BLaER1 (cell line): ENCODE data around the gene MYL9.

ENCODE experiments used
- H3K27ac ChIP-seq: shearing (Covaris generic); formaldehyde crosslinking; 2 replicates; pipeline ENCODE4 v1.8.1; 2022
- H3K27me3 ChIP-seq: shearing (Covaris generic); formaldehyde crosslinking; 2 replicates; pipeline ENCODE4 v1.8.1; 2022
- H3K36me3 ChIP-seq: shearing (Covaris generic); formaldehyde crosslinking; 2 replicates; pipeline ENCODE4 v1.8.1; 2022
- H3K4me1 ChIP-seq: shearing (Covaris generic); formaldehyde crosslinking; 2 replicates; pipeline ENCODE4 v1.8.1; 2022
- H3K4me2 ChIP-seq: shearing (Covaris generic); formaldehyde crosslinking; 2 replicates; pipeline ENCODE4 v1.8.1; 2022
- H3K4me3 ChIP-seq: shearing (Covaris generic); formaldehyde crosslinking; 2 replicates; pipeline ENCODE4 v1.8.1; 2022
- H3K9ac ChIP-seq: shearing (Covaris generic); formaldehyde crosslinking; 2 replicates; pipeline ENCODE4 v1.8.1; 2022
- H3K9me3 ChIP-seq: shearing (Covaris generic); formaldehyde crosslinking; 2 replicates; pipeline ENCODE4 v1.8.1; 2022
- H4K20me1 ChIP-seq: shearing (Covaris generic); formaldehyde crosslinking; 2 replicates; pipeline ENCODE4 v1.8.1; 2022
- Cebpa-rat ChIP-seq: shearing (Covaris generic); IDR thresholded peaks from 2 replicates; pipeline ENCODE4 v1.8.1; 2022

Gene MYL9

DNA sequence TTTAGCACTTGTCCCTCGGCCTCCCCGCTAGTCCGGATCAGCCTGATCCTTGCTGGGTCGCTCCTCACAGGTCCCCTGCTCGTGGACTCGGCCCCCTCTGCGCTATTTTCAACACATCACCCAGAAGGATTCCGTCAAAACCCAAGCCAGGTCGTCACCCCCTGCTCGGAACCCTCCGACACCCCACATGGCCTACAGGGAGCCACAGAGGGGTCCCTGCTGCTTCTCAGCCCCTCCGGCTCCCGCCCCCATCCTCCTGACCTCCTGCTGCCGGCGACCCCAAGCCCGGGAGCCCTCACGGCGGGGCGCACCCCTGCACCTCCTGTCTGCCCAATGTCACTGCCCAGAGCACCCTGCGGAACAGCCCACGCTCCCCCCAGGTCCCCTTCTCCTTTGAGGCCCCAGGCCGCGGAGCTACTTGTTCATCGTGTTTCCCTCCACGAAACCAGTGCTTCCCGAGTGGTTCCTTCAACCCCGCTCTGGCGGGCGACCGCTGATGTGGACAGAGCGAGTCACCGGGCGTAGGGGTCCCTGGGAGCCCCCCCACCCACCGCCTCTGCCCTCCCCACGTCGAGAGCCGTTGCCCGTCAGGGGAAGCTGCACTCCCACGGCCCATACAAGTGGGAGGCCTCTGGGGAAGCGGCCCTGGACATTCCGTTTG lies 638 bp upstream of the MYL9 start:
- H3K4me3 ChIP-seq = no peak overlapping the region
- H3K4me2 ChIP-seq = 0 out of 2 replicates have a peak overlapping the region, but pooled peaks have one; percentile 3
- H3K27me3 ChIP-seq = peaks cover 8% of the 10 kb centered on the region; the same call in 1 of the 2 replicates
- no peak overlapping the region for H3K9ac ChIP-seq
- no peaks in the 10 kb centered on the region for H3K36me3 ChIP-seq
- H3K27ac ChIP-seq = no peak overlapping the region
- no peaks in the 10 kb centered on the region for H3K9me3 ChIP-seq
- no peaks in the 10 kb centered on the region for H4K20me1 ChIP-seq
- peaks cover 11% of the 10 kb centered on the region for H3K4me1 ChIP-seq
- no peak for TF ChIP-seq Cebpa-rat

DNA sequence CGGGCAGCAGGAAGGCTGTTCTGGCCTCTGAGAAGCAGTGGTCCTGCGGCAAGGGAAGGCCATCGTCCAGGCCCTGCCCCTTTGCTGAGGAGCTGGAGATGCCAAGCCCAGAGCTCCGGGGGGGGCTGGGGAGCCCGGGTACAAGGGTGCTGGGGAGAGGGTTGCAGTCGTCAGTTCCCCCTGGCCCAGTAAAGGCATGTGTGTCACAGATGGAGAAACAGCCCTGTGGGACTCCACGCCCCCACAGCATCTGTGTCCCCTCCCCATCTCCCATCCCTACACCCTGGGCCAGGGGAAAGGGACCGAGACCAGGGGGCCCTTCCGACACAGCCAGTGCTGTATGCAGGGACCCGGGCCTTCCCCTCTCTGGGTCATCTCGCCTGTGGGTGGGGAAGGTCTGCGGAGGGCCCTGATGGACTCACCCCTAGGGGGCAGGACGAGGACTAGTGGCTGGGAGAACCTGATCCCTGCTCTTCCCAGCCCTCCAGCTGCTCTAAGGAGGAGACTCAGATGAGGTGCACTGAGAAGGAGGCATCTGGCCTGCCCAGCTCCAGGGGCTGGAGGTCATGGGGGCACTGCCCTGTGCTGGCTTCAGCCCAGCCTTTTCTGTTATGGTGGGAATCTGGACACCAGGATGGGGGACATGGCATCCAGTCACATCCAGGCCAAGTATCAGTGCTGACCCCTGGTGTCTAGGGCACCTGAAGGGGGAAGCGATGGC lies 609 bp downstream of the MYL9 start:
- no peak overlapping the region for H3K9ac ChIP-seq
- no peak overlapping the region for H3K4me2 ChIP-seq
- no peak overlapping the region for H3K27ac ChIP-seq

DNA sequence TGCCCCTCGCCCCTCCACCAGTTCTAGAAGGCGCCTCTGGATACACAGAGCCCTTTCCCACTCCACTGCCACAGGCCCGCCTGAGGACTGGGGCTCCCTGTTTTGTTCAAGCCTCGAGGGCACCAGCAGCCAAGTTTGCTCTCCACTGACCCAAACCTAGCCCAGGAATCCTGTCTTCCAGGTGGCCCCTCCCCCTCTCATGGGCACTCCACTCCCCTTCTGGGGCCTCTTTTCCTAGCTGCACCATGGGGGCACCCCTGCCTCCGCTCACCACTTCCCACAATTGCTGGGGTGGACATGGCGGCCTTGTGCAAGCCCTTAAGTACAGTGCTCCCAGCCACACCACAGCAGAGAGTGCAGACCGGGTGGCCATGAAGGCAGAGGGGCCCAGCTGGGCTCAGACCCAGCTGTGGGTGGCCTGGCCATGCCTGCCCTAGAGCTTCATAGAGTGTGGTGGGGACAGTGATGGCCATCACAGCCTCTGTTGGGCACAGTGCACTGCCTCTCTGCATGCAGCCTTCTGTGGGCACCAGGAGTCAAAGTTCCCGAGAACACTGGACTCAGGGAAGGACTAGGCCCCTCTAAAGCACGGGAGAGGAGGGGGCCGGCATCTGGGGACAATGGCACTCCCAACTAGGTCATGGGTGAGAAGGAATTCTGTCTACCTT lies 1.3 kb downstream of the MYL9 start:
- TF ChIP-seq Cebpa-rat = no peak
- Histone ChIP-seq H3K9me3 (no peaks in the 10 kb centered on the region), H3K9ac (no peak overlapping the region), H3K27ac (no peak overlapping the region), H4K20me1 (no peaks in the 10 kb centered on the region), H3K36me3 (no peaks in the 10 kb centered on the region), H3K27me3 (peaks cover 8% of the 10 kb centered on the region; the same call in 1 of the 2 replicates), H3K4me3 (no peak overlapping the region), H3K4me1 (peaks cover 19% of the 10 kb centered on the region), H3K4me2 (peak overlapping the region; percentile 24)

More for the DNA sequence above, 609 bp downstream of the MYL9 start:
- no peak overlapping the region for H3K4me3 ChIP-seq
- no peak for TF ChIP-seq Cebpa-rat
- peaks cover 19% of the 10 kb centered on the region for H3K4me1 ChIP-seq
- H4K20me1 ChIP-seq = no peaks in the 10 kb centered on the region
- no peaks in the 10 kb centered on the region for H3K9me3 ChIP-seq
- no peaks in the 10 kb centered on the region for H3K36me3 ChIP-seq
- peaks cover 8% of the 10 kb centered on the region; the same call in 1 of the 2 replicates for H3K27me3 ChIP-seq

DNA sequence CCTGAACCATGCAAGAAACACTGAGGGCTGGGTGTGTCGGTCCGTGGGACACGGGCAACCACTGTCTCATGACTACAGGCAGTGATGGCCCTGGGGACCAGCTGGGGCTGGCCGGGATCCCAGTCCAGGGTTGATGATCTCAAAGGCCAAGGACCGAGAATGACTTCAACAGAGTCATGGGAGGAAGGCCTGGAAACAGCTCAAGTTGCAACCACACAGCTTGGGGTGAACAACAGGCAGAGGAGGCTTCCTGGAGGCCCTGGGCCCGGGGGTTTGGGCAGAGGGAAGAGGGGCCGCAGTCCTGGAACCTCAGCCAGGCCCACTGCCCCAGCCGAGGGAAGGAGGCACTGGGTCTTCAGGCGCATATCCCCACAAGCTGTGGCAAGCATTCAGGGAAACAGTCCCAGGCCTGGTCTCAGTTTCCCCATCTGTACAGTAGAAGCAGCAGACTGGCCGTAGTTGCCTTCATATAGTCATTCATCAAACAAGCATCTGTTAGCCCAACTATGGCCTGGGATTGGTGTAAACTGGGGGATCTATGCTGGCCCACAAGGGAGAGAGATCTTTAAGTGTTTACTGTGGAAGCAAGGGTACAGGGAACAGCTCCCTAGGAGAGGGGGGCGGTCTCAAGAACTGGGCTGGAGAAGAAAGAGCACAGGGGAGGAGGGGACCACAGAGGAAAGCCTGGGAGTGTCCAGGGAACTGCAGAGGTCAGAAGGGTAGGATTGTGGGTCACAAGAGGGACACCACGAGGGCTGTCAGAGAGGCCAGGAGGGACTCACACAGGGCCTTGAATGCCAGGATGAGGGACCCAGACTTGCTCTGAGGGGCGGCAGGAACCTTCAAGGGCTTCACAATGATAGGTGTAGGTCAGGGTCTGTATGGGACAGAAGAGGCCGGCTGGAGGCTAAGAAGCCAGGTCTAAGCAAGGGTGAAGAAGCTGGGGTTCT lies 2.1 kb downstream of the MYL9 start:
- peak overlapping the region; percentile 24 for H3K4me2 ChIP-seq
- H3K27ac ChIP-seq = no peak overlapping the region
- peaks cover 8% of the 10 kb centered on the region; the same call in 1 of the 2 replicates for H3K27me3 ChIP-seq
- H4K20me1 ChIP-seq = no peaks in the 10 kb centered on the region
- H3K4me3 ChIP-seq = no peak overlapping the region
- no peak for TF ChIP-seq Cebpa-rat
- H3K36me3 ChIP-seq = no peaks in the 10 kb centered on the region
- peaks cover 19% of the 10 kb centered on the region for H3K4me1 ChIP-seq
- no peak overlapping the region for H3K9ac ChIP-seq
- no peaks in the 10 kb centered on the region for H3K9me3 ChIP-seq

DNA sequence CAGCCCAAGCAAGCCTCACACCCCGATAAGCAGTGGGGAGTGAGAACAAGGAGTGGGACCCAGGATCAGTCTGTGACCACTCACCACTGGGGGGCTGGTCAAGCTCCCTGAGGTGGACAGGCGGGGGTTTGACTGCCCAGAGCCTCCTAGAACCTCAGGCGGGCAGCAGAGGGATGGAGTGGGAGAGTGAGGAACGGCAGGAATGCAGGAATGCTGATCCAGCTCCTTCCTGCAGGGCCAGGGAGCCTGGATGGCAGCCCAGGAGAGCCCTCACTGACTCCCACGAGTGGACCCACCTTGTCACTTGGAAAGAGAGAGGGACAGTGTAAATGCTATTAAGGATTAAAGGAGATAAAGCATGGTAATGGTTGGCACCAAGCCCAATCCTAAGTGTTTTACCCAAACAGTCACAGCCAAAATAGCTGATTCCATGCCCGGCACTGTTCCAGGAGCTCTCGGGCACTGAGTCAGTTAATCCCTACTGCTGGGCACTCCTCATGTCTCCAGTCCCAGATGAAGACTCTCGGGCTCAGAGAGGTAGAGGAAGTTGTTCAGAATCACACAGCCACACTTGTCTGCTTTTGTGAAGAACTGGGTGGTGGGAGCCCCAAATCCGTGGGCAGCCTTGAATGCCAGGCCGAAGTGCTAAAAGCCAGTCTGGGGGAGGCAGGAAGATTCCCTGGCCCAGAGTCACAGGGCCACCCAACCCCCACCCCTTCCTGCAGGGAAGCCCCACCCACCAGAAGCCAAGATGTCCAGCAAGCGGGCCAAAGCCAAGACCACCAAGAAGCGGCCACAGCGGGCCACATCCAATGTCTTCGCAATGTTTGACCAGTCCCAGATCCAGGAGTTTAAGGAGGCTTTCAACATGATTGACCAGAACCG lies 3.1 kb downstream of the MYL9 start:
- Histone ChIP-seq H4K20me1 (no peaks in the 10 kb centered on the region), H3K9me3 (no peaks in the 10 kb centered on the region), H3K27me3 (peaks cover 8% of the 10 kb centered on the region; the same call in 1 of the 2 replicates), H3K27ac (no peak overlapping the region), H3K4me1 (peaks cover 19% of the 10 kb centered on the region), H3K4me2 (no peak overlapping the region), H3K36me3 (no peaks in the 10 kb centered on the region), H3K9ac (no peak overlapping the region), H3K4me3 (no peak overlapping the region)
- no peak for TF ChIP-seq Cebpa-rat

DNA sequence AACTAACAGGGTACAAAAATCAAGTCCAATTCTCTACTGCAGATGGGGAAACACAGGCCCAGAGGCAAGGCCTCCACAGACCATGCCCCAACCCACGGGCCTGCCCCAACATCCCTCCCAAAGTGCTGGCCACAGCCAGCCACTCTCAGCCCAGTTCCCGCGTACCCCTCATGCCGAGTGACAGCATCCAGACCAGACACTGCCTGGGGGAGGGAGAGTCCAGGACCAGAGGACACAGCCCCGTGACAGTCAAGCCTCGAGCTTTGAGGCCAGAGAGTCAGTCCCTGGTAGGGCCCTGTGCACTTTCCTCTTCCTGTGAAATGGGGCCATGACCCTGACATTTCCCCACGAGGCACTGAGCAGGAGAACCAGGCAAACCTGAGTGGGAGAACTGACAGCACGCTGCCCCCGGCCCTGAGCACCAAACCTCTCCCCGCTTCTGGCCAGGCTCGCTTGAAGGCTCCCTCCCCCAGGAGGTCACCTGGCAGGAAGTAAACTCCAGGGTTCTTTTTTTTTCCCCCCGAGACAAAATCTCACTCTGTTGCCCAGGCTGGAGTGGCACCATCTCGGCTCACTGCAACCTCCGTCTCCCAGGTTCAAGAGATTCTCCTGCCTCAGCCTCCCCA lies 4.9 kb downstream of the MYL9 start:
- Histone ChIP-seq H3K36me3 (no peaks in the 10 kb centered on the region), H3K27me3 (0 out of 2 replicates have a peak, but pooled peaks cover 3% of the 10 kb centered on the region), H3K4me1 (peaks cover 19% of the 10 kb centered on the region), H3K4me3 (no peak overlapping the region), H4K20me1 (no peaks in the 10 kb centered on the region), H3K4me2 (0 out of 2 replicates have a peak overlapping the region, but pooled peaks have one; percentile 11), H3K27ac (no peak overlapping the region), H3K9ac (no peak overlapping the region), H3K9me3 (no peaks in the 10 kb centered on the region)
- TF ChIP-seq Cebpa-rat = no peak

DNA sequence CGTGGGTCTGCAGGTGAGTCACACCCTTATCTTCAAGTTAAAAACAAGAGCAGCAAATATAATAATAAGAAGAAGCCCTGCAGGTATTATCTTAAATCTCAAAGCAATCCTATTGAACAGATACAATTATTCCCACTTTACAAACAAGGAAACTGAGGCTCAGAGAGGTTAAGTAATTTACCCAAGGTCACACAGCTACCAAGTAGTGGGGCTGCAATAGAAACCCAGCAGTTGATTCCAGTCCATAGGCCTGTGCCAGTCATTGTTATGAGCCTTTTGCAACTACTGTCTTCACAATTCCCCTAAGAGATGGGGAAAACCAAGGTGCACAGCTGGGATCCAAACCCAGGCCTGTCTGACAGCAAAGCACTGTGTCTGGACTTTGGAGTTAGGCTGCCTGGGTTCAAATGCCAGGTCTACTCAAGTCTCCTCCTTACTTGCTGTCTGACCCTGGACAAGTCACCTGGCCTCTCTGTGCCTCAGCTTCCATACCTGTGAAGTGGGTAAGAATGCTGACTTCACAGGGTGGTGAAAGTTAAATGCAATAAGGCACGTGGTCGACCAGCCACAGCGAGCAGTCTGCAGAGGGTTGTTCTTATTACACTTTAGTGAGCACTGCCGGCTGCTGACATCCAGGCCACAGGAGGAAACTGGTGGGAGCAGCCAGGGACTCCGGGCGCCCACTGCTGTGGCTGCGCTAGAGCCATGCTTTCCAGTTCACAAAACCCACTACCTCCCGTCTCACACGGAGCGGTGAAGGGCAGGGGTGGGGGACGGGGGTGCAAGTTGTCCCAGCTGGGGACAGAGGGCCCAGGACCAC lies 6.1 kb downstream of the MYL9 start:
- H3K36me3 ChIP-seq = no peaks in the 10 kb centered on the region

DNA sequence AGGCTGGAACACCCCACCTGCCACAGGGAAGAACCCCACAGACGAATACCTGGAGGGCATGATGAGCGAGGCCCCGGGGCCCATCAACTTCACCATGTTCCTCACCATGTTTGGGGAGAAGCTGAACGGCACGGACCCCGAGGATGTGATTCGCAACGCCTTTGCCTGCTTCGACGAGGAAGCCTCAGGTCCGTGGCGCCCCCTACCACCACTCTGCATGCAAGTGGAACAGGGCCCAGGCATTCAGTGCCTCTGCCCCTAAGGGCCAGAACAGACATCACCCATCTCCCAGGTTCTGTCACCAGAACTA lies 6.6 kb downstream of the MYL9 start:
- H3K4me1 ChIP-seq = peaks cover 16% of the 10 kb centered on the region
- no peaks in the 10 kb centered on the region for H3K9me3 ChIP-seq
- H3K36me3 ChIP-seq = no peaks in the 10 kb centered on the region
- no peak overlapping the region for H3K4me3 ChIP-seq
- no peak overlapping the region for H3K27ac ChIP-seq
- H3K9ac ChIP-seq = no peak overlapping the region
- no peak overlapping the region for H3K4me2 ChIP-seq
- TF ChIP-seq Cebpa-rat = no peak
- no peaks in the 10 kb centered on the region for H4K20me1 ChIP-seq
- H3K27me3 ChIP-seq = no peaks in the 10 kb centered on the region

More for the DNA sequence above, 6.1 kb downstream of the MYL9 start:
- Histone ChIP-seq H3K4me3 (no peak overlapping the region), H3K4me2 (no peak overlapping the region), H3K27me3 (no peaks in the 10 kb centered on the region), H3K4me1 (peaks cover 19% of the 10 kb centered on the region), H3K9ac (no peak overlapping the region), H3K9me3 (no peaks in the 10 kb centered on the region), H4K20me1 (no peaks in the 10 kb centered on the region), H3K27ac (no peak overlapping the region)
- no peak for TF ChIP-seq Cebpa-rat
